Measurements from ENCODE around the gene PTPRN2. TPM values are rescaled to one million over a fixed set of nuclear protein-coding genes. Genes with fewer than 3 reads are reported as not detected.

The PTPRN2 gene
- total RNA-seq, 1 donor from 2014 or later = 11.4 TPM

DNA sequence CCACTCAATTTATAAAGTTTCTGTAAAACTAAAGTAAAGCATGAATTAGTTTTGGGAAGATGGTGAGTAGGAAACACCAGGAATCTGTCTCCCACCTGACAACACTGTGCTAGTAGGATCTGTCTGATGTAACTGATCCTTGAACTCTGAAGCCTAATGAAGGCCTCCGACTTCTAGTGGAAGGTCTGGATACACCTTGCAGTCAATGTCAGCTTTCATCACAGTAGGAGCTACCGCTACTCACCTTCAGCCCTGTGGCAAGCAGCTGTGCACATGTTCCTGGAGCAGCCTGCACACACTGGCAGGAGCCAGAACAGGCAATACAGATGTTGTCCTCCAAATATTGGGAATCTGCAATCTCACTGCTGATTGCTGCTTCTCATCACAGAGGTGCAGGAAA lies 471.4 kb downstream of the PTPRN2 start:
- TF ChIP-seq CTCF (IDR thresholded peaks at IDR 0.05; ENCODE audit: unreplicated experiment) = no peak
- Mint-ChIP-seq H3K4me3 (ENCODE audit: low read depth) (no peak overlapping the region), H3K9me3 (ENCODE audit: low read depth) (peaks cover 18% of the 10 kb centered on the region), H3K4me1 (ENCODE audit: low read depth) (no peaks in the 10 kb centered on the region), H3K27ac (no peak overlapping the region), H3K27me3 (no peaks in the 10 kb centered on the region), H3K36me3 (ENCODE audit: insufficient read depth) (no peaks in the 10 kb centered on the region)
- DNase-seq (ENCODE audit: low spot score, unreplicated experiment) = no peak

GRCh38 chr7:158114056-158114850 lies 473.4 kb downstream of the PTPRN2 start:
- Mint-ChIP-seq H3K4me3 (ENCODE audit: low read depth) (no peak overlapping the region), H3K36me3 (ENCODE audit: insufficient read depth) (no peaks in the 10 kb centered on the region), H3K4me1 (ENCODE audit: low read depth) (no peaks in the 10 kb centered on the region), H3K9me3 (ENCODE audit: low read depth) (peaks cover 15% of the 10 kb centered on the region), H3K27me3 (no peaks in the 10 kb centered on the region), H3K27ac (no peak overlapping the region)
- no peak for DNase-seq (ENCODE audit: low spot score, unreplicated experiment)
- no peak for TF ChIP-seq CTCF (IDR thresholded peaks at IDR 0.05; ENCODE audit: unreplicated experiment)

GRCh38 chr7:158113321-158114025 lies 474.1 kb downstream of the PTPRN2 start:
- Mint-ChIP-seq H3K27ac (no peak overlapping the region), H3K4me3 (ENCODE audit: low read depth) (no peak overlapping the region), H3K9me3 (ENCODE audit: low read depth) (peaks cover 12% of the 10 kb centered on the region), H3K36me3 (ENCODE audit: insufficient read depth) (no peaks in the 10 kb centered on the region), H3K27me3 (no peaks in the 10 kb centered on the region), H3K4me1 (ENCODE audit: low read depth) (no peaks in the 10 kb centered on the region)
- no peak for TF ChIP-seq CTCF (IDR thresholded peaks at IDR 0.05; ENCODE audit: unreplicated experiment)
- no peak for DNase-seq (ENCODE audit: low spot score, unreplicated experiment)

DNA sequence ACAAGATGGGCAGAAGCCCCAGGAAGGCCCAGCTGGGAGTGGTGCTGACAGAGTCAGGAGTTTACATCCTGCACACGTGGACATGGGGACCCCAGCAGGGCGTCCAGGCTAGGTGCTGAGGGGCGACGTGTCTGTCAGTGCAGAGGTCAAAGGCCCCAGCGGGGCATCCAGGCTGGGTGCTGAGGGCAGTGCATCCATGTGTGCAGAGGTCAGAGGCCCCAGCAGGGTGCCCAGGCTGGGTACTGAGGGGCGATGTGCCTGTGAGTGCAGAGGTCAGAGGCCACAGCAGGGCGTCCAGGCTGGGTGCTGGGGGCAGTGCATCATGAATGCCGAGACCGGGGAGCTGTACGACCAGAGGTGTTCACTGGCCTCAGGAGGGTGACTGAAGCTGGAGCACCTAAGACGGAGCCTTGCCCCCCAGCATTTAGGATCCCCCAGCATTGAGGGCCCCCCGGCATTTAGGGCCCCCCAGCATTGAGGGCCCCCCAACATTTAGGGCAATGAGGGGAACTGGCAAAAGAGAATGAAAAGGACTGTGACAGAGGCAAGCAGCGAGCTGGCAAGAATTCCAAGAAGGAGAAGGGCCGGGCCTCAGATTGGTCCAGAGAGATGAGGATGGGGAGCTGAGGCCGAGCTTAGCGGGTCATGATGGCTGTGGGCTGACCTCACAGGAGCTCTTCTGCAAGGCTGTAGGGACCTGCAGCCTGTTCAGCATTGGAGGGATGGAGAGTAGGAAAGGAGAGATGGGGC lies 474.9 kb downstream of the PTPRN2 start:
- H3K36me3 Mint-ChIP-seq (ENCODE audit: insufficient read depth) = no peaks in the 10 kb centered on the region
- peaks cover 12% of the 10 kb centered on the region for H3K9me3 Mint-ChIP-seq (ENCODE audit: low read depth)
- TF ChIP-seq CTCF (IDR thresholded peaks at IDR 0.05; ENCODE audit: unreplicated experiment) = no peak
- H3K27ac Mint-ChIP-seq = no peak overlapping the region
- H3K27me3 Mint-ChIP-seq = peaks cover 1% of the 10 kb centered on the region
- DNase-seq (ENCODE audit: low spot score, unreplicated experiment) = no peak
- H3K4me3 Mint-ChIP-seq (ENCODE audit: low read depth) = no peak overlapping the region
- H3K4me1 Mint-ChIP-seq (ENCODE audit: low read depth) = no peaks in the 10 kb centered on the region

GRCh38 chr7:158111906-158112570 lies 475.6 kb downstream of the PTPRN2 start:
- no peak for TF ChIP-seq CTCF (IDR thresholded peaks at IDR 0.05; ENCODE audit: unreplicated experiment)
- no peak overlapping the region for H3K27ac Mint-ChIP-seq

More at GRCh38 chr7:158111906-158112570, 475.6 kb downstream of the PTPRN2 start:
- Mint-ChIP-seq H3K4me3 (ENCODE audit: low read depth) (no peak overlapping the region), H3K4me1 (ENCODE audit: low read depth) (no peaks in the 10 kb centered on the region), H3K36me3 (ENCODE audit: insufficient read depth) (no peaks in the 10 kb centered on the region), H3K27me3 (peaks cover 4% of the 10 kb centered on the region), H3K9me3 (ENCODE audit: low read depth) (peaks cover 6% of the 10 kb centered on the region)
- no peak for DNase-seq (ENCODE audit: low spot score, unreplicated experiment)
